ENCODE results near the gene TIRAP. TPM values are rescaled to one million over a fixed set of nuclear protein-coding genes. Genes with fewer than 3 reads are reported as not detected.

TIRAP gene
- total and polyA plus RNA-seq, 9 of the 15 experiments (the other 6 are each of a cell fraction or from before 2014, with no cell fraction given) = 0.60 to 8.7 (median 3.7) TPM

GRCh38 chr11:126329644-126330211, 46.8 kb downstream of the TIRAP start:
- Histone ChIP-seq H2AFZ (ENCODE audit: low read depth, low read length) (no peak overlapping the region), H3K36me3 (ENCODE audit: control insufficient read depth, insufficient read depth, low read length) (peaks cover 7% of the 10 kb centered on the region; the same call in 2 of the 3 replicates), H3K79me2 (ENCODE audit: control insufficient read depth, insufficient read depth, low read length) (no peaks in the 10 kb centered on the region), H3K4me3 (no peak overlapping the region), H3K9ac (ENCODE audit: insufficient read depth in 1 of 2, low read depth in 2 of 2, low read length in 2 of 2) (no peak overlapping the region), H3K4me2 (ENCODE audit: insufficient read depth, low read length) (no peak overlapping the region), H3K4me1 (replicated peaks in 1 of 2; ENCODE audit: control insufficient read depth in 2 of 2, insufficient read depth in 2 of 2, low read length in 2 of 2) (peaks cover 0 to 9% of the 10 kb centered on the region in 2 experiments; a peak in 1 of 5 replicates), H4K20me1 (replicated peaks; ENCODE audit: control insufficient read depth, insufficient read depth, low read length) (no peaks in the 10 kb centered on the region), H3K9me1 (ENCODE audit: control insufficient read depth, insufficient read depth, low read length) (no peaks in the 10 kb centered on the region), H3K27ac (ENCODE audit: extremely low read depth, low read depth, low read length) (no peak overlapping the region), H3K27me3 (ENCODE audit: control insufficient read depth in 2 of 2, insufficient read depth in 2 of 2, low read length in 2 of 2) (no peaks in the 10 kb centered on the region), H3K9me3 (replicated peaks; ENCODE audit: control insufficient read depth, insufficient read depth, low read depth, low read length) (no peaks in the 10 kb centered on the region)
- 86% methylated on average over 11 of the region's 11 CpGs for WGBS (ENCODE audit: insufficient coverage, low coverage, missing lambda C conversion rate)
- FAIRE-seq (no peak), ATAC-seq (no peak), DNase-seq (ENCODE audit: extremely low read depth in 1 of 4, low spot score in 3 of 4) (no peak)
- in situ Hi-C loops (cut with MboI) (no loop called here), intact Hi-C loops (cut with micrococcal nuclease) (no loop called here)
- ChIA-PET POLR2A (interaction anchor here (1.3 to 1.6 kb wide), 2 partner anchors 15 to 17 kb away, joined by 3 to 4 read pairs; no protein-coding TSS in a partner anchor), CTCF (ENCODE audit: low intra/inter-chr PET ratio) (interaction anchor here (0.6 kb wide), 1 partner anchor 1469 kb away, joined by 3 read pairs; no protein-coding TSS in a partner anchor)
- BruUV-seq (replicated peaks) = no TSS peak
- no peak for TF ChIP-seq SRSF1 (IDR thresholded peaks at IDR 0.05; ENCODE audit: low read depth, low read length)
- TF ChIP-seq ZFP1 (CRISPR knock-in tag; IDR thresholded peaks at IDR 0.05) = no peak
- TF ChIP-seq UBTF (IDR thresholded peaks at IDR 0.05; ENCODE audit: borderline replicate concordance in 1 of 2, low read depth in 2 of 2, low read length in 2 of 2) = no peak
- TF ChIP-seq GTF2E2 (tag; IDR thresholded peaks at IDR 0.05) = no peak
- TF ChIP-seq, protein P1, sequence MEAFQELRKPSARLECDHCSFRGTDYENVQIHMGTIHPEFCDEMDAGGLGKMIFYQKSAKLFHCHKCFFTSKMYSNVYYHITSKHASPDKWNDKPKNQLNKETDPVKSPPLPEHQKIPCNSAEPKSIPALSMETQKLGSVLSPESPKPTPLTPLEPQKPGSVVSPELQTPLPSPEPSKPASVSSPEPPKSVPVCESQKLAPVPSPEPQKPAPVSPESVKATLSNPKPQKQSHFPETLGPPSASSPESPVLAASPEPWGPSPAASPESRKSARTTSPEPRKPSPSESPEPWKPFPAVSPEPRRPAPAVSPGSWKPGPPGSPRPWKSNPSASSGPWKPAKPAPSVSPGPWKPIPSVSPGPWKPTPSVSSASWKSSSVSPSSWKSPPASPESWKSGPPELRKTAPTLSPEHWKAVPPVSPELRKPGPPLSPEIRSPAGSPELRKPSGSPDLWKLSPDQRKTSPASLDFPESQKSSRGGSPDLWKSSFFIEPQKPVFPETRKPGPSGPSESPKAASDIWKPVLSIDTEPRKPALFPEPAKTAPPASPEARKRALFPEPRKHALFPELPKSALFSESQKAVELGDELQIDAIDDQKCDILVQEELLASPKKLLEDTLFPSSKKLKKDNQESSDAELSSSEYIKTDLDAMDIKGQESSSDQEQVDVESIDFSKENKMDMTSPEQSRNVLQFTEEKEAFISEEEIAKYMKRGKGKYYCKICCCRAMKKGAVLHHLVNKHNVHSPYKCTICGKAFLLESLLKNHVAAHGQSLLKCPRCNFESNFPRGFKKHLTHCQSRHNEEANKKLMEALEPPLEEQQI (IDR thresholded peaks at IDR 0.05) = no peak
- no peak for TF ChIP-seq CCAR2 (IDR thresholded peaks at IDR 0.05; ENCODE audit: low read depth, low read length)
- no peak for TF ChIP-seq SMARCB1 (IDR thresholded peaks at IDR 0.05; ENCODE audit: insufficient read length, low read depth)
- no peak for TF ChIP-seq E4F1 (CRISPR knock-in tag; IDR thresholded peaks at IDR 0.05; ENCODE audit: borderline replicate concordance)
- TF ChIP-seq EHMT2 (IDR thresholded peaks at IDR 0.05) = no peak
- no peak for TF ChIP-seq NR2C1 (IDR thresholded peaks at IDR 0.05)
- no peak for TF ChIP-seq NR2C1 (tag; IDR thresholded peaks at IDR 0.05)
- no peak for TF ChIP-seq SRSF3 (IDR thresholded peaks at IDR 0.05; ENCODE audit: insufficient read depth, low read length)
- no peak for TF ChIP-seq MEF2D (tag; conservative IDR thresholded peaks at IDR 0.05; ENCODE audit: low read depth)
- no peak for TF ChIP-seq ZNF3 (CRISPR knock-in tag; IDR thresholded peaks at IDR 0.05)
- no peak for TF ChIP-seq ZNF311 (CRISPR knock-in tag; IDR thresholded peaks at IDR 0.05)
- no peak for TF ChIP-seq ATF7 (IDR thresholded peaks at IDR 0.05)
- no peak for TF ChIP-seq L3MBTL2 (IDR thresholded peaks at IDR 0.05)

Measured in K562 (cell line).